Measurements from ENCODE around the gene CACNG6.
"Not testable (repeated sequence)": the region's sequence is repeated elsewhere in the genome, so short reads cannot be mapped to it uniquely, and the experiment has no call there.

Gene CACNG6

DNA sequence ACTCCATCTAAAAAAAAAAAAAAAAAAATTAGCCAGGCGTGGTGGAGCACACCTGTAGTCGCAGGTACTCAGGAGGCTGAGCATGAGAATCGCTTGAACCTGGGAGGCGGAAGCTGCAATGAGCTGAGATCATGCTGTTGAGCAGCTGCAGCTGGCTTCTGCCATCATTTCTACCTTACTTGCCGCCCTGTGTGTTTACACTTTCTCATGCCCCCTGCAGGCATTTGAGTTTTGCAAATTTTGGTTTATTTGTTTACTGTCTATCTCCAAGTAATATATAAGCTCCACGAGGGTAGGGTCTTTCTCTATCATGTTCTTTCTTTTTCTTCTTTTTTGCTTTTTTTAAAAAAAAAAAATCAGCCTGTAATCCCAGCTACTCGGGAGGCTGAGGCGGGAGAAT is 18.0 kb downstream of the CACNG6 start:
- DNase-seq = no peak

- DNase-seq = no peak
These were observed 19.0 kb downstream of the CACNG6 start for GRCh38 chr19:54010474-54010873.

DNA sequence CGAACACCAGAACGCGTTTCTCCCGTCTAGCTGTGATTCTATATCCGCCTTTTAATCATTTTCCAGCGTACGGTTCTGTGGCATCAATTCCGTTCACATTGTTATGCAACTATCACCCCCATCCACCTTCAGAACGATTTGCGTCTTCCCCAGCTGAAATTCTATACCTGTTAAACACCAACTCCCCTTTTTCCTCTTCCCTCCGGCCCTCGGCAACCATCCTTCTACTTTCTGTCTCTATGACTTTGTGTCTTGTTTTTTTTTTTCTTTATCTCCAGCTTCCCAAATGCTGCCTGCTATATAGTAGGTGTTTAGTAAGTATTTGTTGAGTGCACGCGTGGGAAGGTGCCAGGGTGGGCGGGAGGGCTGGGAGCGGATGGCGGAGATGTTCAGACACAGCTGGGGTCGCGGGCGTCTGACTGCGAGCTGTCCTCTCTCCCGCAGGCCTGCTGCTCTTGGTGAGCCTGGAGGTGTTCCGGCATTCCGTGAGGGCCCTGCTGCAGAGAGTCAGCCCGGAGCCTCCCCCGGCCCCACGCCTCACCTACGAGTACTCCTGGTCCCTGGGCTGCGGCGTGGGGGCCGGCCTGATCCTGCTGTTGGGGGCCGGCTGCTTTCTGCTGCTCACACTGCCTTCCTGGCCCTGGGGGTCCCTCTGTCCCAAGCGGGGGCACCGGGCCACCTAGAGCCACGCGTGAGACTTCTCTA is 20.2 kb downstream of the CACNG6 start:
- no peak for DNase-seq

DNA sequence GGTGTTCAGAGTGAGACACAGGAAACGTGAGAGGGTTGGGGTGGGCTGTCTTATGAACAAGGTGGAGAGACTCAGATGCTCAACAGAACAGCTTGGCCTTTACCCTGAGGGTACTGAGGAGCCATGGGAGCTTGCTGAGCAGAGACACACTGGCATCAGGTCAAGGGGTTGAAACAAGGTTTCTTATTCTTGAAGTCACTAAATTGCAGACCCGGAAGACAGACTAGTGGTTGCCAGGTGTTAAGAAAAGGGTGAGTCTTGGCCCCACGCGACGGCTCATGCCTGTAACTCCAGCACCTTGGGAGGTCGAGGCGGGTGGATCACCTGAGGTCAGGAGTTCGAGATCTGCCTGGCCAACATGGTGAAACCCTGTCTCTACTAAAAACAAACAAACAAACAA is 22.4 kb downstream of the CACNG6 start:
- no peak for DNase-seq

DNA sequence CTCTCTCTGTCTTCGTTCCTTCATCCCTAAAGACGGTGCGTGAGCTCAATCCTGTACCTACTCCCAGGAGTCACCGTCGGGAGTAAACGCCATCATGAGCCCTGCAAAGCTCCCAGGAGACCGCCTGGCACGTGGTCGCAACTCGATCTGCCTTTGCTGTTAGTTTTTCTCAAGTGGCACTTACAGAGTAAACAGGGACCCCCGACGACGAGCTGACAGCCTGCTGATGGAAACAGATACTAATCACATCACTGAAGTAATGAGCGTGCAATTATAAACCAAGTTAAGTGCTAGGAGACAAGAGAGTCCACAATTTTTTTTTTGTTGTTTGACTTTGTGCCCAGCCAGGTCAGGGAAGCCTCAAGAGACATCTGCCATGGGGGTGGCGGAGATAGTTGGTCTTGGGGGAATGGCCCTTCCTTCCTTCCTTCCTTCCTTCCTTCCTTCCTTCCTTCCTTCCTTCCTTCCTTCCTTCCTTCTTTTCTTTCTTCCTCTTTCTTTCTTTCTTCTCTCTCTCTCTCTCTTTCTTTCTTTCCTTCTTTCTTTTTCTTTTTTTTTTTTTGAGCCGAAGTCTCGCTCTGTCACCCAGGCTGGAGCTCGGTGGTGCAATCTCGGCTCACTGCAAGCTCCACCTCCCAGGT is 23.6 kb downstream of the CACNG6 start:
- no peak for DNase-seq

- DNase-seq = no peak
These were observed 25.8 kb downstream of the CACNG6 start for GRCh38 chr19:54017261-54017660.

DNA sequence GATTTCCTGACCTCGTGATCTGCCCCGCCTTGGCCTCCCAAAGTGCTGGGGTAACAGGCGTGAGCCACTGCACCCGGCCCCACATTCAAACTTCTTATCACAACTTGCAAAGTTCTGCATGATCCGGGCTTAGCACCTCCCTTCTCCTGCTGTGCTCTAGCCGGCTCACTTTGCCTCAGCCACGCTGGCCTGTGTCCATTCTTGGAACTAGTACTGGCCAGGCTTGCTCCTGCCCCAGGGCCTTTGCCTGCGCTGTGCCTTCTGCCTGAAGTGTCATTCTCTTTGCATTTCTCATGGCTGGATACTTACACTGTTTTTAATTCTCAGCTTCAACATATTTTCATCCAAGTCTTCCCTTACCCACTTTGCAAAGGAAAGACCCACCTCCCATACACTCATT is 29.9 kb downstream of the CACNG6 start:
- DNase-seq = no peak

DNA sequence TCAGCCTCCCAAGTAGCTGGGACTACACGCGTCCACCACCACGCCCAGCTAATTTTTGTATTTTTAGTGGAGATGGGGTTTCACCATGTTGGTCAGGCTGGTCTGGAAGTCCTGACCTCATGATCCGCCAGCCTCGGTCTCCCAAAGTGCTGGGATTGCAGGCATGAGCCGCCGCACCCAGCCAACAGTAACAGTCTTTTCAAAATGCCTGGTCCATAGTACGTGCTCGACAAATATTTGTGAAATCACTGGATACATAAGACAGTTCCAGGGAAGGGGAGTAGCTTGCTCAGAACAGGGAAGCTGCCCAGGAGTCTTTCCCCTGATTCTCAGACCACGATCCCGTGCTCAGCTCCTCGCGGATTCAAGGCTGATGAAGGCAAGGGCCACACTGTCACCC is 30.5 kb downstream of the CACNG6 start:
- no peak for DNase-seq

GRCh38 chr19:54023191-54023590 is 31.8 kb downstream of the CACNG6 start:
- DNase-seq = no peak

DNA sequence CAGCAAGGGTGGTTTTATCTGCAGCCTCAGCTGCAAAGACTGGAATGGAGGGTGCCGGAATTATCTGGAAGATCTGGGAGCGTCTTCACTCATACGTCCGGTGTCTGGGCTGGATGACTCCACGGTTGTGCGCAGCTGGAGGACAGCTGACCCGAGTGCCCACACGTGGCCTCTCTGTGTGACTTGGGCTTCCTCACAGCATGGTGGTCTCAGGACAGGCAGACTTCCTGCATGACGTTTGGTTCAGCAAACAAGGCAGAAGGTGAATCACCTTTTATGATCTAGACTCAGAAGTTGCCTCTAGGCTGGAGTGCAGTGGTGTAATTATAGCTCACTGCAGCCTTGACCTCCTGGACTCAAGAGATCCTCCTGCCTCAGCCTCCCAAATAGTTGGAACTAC is 33.2 kb downstream of the CACNG6 start:
- no peak for DNase-seq

- no peak for DNase-seq
These were observed 35.2 kb downstream of the CACNG6 start for GRCh38 chr19:54026656-54027055.

DNA sequence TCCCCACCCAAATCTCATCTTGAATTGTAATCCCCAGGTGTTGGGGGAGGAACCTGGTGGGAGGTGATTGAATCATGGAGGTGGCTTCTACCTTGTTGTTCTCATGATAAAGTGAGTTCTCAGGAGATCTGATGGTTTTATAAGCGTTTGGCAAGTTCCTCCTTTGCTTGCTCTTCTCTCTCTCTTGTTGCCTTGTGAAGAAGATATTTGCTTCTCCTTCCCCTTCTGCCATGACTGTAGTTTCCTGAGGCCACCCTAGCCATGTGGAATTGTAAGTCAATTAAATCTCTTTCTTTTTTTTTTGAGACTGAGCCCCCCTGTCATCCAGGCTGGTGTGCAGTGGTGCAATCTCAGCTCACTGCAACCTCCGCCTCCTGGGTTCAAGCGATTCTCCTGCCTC is 37.9 kb downstream of the CACNG6 start:
- no peak for DNase-seq

- DNase-seq = no peak
These were observed 38.6 kb downstream of the CACNG6 start for GRCh38 chr19:54029930-54030490.

- no peak for DNase-seq
These were observed 39.6 kb downstream of the CACNG6 start for GRCh38 chr19:54030895-54031586.

- DNase-seq = no peak
These were observed 44.1 kb downstream of the CACNG6 start for GRCh38 chr19:54035215-54036178.

DNA sequence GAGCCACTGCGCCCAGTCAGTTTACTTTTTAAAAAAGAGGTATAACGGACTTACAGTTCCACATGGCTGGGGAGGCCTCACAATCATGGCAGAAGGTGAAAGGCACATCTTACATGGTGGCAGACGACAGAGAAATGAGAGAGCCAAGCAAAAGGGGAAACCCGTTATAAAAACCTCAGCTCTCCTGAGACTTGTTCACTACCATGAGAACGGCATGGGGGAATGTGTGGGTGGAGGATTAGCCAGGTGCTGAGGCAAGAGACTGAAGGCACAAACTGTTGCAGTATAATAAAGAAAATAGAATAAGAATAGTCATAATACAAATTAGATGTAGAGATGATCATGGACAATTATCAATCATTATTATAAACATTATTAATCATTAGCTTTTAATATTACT is 45.1 kb downstream of the CACNG6 start:
- DNase-seq = not testable (repeated sequence)

DNA sequence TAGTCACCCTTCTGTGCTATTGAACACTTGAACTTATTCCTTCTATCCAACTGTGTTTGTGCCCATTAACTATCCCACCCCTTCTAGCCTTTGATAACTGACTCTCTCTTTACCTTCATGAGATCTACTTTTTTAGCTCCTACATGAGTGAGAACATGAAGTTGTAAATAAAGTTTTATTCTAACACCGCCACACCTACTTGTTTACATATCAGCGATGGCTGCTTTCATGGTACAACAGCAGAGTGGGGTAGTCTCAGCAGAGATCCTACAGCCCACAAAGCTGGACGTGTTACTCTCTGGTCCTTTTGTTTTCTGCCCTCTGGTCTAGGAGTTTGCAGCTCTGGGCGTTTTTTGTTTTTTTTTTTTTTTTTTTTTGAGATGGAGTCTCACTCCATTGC is 48.6 kb downstream of the CACNG6 start:
- DNase-seq = no peak

DNA sequence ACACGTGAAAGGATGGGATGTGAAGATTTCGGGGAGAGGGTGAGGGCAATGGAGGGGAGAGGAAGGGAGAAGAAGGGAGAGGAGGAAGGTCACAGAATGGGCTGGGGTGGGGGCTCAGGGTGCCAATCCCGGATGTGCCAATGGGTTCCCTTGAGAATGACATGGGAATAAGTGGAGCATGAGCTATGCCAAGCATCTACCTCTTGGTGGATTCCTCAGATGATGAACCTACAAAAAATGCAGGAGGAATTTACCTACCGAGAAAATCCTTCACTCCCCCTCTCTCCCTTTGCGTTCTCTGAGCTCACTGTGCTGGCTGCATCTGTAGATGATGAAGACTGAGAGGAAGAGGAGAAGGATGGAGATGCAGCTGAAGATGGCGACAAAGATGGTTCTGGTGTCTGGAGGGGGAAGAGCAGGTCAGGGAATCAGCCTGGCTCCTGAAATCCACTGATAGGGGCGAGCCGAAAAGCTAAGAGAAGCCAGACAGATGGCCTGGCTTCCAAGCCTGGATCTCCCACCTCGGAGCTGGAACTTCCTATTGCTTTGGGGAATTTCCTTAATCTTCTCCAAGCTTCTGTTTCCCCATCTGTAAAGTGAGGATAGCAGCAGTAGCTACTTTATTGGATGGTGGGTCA is 50.7 kb downstream of the CACNG6 start:
- DNase-seq = no peak

DNA sequence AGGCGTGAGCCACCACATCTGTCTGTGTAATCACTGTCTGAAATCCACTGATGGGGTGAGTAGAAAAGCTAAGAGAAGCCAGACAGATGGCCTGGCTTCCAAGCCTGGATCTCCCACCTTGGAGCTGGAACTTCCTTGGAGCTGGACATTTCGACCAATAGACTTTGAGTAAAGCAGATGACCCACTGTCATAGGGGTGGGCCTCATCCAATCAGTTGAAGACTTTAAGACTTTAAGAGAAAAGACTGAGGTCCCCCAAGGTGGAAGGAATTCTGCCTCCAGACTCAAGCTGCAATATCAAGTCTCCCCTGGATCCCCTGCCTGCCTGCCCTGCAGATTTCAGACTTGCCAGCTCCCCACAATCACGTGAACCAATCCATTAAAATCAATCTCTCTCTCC is 51.6 kb downstream of the CACNG6 start:
- DNase-seq = no peak

- no peak for DNase-seq
These were observed 54.3 kb downstream of the CACNG6 start for GRCh38 chr19:54045771-54046170.

DNA sequence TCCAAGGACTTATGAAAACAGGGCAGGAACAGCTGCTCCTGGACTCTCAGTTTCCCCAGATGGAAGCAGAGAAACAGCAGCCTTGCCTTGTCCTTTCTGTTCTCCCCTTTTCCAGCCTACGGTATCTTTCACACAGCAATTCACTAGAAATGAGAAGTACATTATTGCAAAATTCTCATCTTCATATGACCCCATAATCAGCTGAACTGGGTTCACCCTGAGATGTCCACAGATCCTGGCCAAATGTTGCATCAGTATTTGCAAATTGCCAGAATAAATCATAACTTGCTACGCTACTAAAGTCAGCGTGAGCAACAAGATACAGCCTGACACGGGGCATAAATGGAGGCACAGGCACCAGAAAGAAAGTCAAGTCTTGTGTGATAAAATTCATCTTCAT is 56.2 kb downstream of the CACNG6 start:
- no peak for DNase-seq
